Glomerular endothelial cell (primary cell): ENCODE results near the gene EWSR1. TPM values are rescaled to one million over a fixed set of nuclear protein-coding genes. Genes with fewer than 3 reads are reported as not detected.

Experiments used
- total RNA-seq: library from RNA; depleted of rRNA; stranded (reverse); fragments of >200 nt; gene quantifications from 2 replicates; pipeline ENCODE4 v1.2.3, GENCODE V29; 2015

The EWSR1 gene
- total RNA-seq, 1 donor from 2014 or later = 216 TPM

Other genes with a start within 250 kb of the EWSR1 start
- gene C22orf31, start 206.4 kb upstream of the EWSR1 start, total RNA-seq = not detected in 2 replicates
- 0.68 and 2.3 TPM in 2 replicates for gene KREMEN1, start 195.2 kb upstream of the EWSR1 start, total RNA-seq
- gene EMID1, start 62.4 kb upstream of the EWSR1 start, total RNA-seq = 2.3 and 12.0 TPM in 2 replicates
- 43.1 and 45.6 TPM in 2 replicates for gene RHBDD3, start 287 bp upstream of the EWSR1 start, total RNA-seq
- 43.1 and 47.0 TPM in 2 replicates for gene GAS2L1, start 38.4 kb downstream of the EWSR1 start, total RNA-seq
- 0.10 and 0.93 TPM in 2 replicates for gene RASL10A, start 47.4 kb downstream of the EWSR1 start, total RNA-seq
- gene AP1B1, start 120.3 kb downstream of the EWSR1 start, total RNA-seq = 110 and 140 TPM in 2 replicates
- gene RFPL1, start 170.3 kb downstream of the EWSR1 start, total RNA-seq = not detected in 2 replicates
- gene NEFH, start 211.9 kb downstream of the EWSR1 start, total RNA-seq = 1.8 and 2.2 TPM in 2 replicates